HG03571 (cell line): ENCODE results near the gene EPHA6.
"Not testable (repeated sequence)": the region's sequence is repeated elsewhere in the genome, so short reads cannot be mapped to it uniquely, and the experiment has no call there.

Experiments used
- ATAC-seq: cut with Tn5 transposase; IDR thresholded peaks from one replicate; pipeline ENCODE4 v1.9.1; 2021; ENCODE audit not compliant: unreplicated experiment

The EPHA6 gene

GRCh38 chr3:97575742-97576141 is 761.3 kb downstream of the EPHA6 start:
- no peak for ATAC-seq

DNA sequence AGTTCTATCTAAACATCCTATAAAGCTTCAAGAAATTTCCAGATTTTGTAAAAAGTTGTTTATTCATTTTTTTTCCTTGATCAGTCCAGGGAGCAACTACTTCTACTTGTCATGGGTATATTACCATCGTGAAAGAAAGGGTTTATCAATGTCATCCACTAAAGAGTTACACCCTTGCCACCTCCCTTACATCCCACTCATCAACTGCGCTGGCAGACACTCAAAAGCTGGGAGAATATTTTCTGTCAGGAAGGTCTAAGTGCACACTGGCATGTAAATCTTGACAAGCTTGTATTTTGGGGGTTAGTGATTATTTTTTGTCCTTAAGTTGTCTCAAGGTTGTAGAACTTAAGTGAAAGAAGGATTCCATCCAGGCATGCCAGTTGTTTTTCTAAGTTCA is 761.8 kb downstream of the EPHA6 start:
- ATAC-seq, result no peak

DNA sequence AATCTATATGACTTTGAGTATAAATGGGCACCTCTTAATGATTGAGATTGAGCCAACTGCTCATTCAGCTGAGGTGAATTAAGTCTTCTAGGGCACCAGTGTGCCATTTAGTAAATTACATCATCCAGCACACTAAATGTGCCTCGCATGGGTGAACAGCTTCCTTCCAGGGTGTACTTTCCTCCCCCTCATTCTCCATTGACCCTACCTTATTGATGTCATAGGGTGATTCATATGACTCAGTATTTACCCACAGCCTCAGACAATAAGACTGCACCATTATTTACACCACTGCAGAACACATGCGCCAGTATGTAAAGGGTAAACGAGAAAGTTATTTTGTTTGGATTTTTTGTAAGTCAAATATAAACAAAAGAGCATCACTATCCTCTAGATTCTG is 765.0 kb downstream of the EPHA6 start:
- ATAC-seq, result no peak

DNA sequence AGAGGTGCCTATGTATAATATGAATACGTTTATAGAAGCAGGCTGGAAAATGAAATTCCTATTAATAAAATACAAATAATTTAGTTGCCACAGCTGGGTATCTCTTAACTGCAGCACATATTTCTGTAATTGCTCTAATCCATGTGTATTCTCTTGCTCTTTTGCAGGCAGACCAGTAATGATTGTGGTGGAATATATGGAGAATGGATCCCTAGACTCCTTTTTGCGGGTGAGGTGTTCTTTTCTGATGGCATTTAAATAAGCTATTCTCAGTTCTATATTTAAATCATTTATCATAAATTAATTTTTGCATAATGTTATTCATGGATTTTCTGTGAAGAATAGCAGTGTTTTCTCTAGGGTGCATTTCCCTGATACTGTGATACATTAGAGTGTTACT is 796.2 kb downstream of the EPHA6 start:
- no peak for ATAC-seq

- no peak for ATAC-seq
Observed at GRCh38 chr3:97612632-97613031, 798.2 kb downstream of the EPHA6 start.

GRCh38 chr3:97613139-97613538 is 798.7 kb downstream of the EPHA6 start:
- ATAC-seq, result no peak

DNA sequence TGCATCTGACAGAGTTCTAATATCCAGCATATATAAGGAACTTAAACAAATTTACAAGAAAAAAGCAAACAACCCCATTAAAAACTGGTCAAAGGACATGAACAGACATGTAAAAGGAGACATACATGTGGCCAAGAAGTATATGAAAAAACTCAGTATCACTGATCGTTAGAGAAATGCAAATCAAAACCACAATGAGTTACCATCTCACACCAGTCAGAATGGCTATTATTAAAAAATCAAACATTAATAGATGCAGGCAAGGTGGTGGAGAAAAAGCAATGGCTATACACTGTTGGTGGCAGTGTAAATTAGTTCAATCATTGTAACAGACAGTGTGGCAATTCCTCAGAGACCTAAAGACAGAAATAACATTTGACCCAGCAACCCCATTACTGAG is 806.1 kb downstream of the EPHA6 start:
- ATAC-seq, result not testable (repeated sequence)

DNA sequence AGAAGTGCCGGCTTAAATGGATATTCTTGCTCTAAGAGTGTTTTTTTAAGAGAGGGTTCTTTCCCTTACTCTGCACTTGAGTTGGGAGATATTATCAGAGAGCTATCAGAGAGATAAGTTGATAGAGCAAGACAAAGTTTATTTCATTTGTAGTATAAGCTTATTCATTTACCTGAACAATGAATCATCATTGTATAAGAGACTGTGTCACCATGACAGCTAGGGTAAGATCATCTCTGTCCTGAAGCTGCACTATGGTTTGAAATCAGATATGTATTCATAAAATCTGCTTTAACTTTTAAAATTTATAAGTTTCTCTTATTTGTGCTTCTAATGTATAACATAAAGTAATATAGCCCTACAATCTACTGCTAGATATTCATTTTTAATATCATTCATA is 822.1 kb downstream of the EPHA6 start:
- no peak for ATAC-seq

DNA sequence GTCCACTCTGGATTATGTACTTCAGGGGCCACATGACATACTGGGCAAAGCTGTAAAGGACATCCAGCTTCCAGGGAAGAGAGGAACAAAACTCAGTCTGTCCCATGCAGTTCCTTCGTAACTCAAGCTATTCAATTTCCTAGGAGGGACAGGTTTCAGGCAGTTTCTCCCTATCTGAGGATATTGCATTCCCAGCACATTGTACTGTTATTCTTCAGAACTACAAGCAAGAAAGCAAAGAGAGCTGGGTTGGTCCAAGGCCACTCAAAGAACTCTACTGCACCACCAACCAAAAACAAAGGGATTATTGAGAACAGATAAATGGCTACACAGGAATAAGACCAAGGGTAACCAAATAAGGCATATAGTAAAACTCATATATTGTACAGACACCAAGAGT is 832.5 kb downstream of the EPHA6 start:
- no peak for ATAC-seq

DNA sequence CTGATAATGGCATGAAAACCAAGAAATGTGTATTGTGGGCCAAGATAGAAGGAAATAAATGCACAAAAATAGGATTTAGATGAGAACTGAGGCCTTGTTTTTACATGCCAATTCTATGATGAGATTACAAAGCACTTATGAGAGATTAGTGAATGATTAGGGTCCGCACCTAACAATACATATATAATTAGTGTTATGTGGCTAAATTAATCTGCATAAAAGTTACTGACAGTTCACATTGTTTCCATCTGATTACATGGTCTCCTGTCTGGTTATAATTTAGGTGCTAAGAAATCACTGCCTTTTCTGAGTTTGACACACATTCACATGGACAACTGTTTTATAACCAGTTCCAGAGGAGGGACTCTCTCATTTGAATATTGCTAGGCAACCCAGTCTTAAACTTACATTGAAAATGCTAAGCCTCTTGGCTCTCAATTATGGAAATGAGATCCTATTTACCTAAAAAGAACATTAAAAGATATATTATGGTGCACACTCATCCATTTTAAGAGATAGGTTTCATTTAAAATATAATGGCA is 833.1 kb downstream of the EPHA6 start:
- no peak for ATAC-seq

- ATAC-seq, result no peak
Observed at GRCh38 chr3:97655971-97656370, 841.6 kb downstream of the EPHA6 start.

GRCh38 chr3:97656638-97657037 is 842.2 kb downstream of the EPHA6 start:
- ATAC-seq, result no peak

DNA sequence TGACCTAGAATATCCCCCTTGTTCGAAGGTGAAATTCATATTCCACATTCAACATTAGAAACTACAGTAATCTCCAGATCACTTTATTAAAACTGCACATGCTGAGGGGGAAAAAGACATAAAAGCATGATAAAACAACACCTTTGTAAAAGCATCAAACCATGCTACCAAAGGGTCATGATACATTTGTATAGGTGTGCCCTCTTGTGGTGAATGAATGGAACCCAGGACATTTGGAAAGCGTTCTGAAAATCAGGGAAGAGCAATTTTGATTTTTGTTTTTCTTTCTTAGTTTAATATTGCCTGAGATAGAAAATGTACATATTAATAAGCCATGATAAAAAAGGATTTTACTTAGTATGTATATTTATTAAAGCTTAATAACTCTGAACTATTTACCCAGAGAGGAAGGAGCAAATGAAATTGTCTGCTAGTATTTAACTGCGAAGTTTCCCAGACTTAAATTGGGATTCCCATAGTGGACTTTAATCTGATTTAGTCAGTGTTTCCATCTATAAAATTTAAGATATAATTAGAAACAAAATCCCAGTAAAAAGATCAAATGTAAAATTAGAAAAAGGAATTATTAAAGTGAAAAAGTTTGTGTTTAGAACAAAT is 844.4 kb downstream of the EPHA6 start:
- no peak for ATAC-seq

GRCh38 chr3:97662264-97662663 is 847.9 kb downstream of the EPHA6 start:
- ATAC-seq, result no peak

DNA sequence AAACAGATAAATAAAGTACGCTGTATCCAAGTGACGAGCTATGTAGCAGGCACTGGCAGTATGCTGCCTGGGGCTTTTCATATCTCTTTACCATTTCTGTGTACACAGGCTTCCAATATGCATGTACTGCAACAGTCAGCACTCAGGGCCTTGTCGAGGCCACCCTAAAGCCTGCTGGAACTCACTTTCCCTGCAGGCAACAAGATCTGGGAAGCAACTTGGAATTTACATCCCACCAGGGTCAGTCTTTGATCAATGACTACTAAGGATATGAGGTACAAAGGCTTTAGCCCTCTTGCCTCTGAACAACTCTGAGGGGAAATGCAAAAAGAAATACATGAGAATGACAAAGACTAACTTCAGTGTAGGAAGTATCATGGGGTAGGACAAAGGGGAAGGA is 848.4 kb downstream of the EPHA6 start:
- ATAC-seq, result no peak

DNA sequence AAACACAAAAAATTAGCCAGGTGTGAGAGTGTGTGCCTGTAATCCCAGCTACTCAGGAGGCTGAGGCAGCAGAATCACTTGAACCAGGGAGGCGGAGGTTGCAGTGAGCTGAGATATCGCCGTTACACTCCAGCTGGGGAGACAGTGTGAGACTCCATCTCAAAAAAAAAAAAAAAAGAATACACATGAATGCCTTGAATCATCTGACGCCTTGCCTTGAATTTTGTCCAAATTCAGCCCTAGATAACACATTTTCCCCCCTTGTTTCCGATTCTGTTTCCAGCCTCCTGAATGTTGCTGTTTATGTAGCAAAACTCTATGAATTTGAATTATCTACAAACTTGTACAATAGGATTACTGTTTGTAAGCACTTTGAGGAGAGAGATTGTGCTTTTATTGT is 851.5 kb downstream of the EPHA6 start:
- ATAC-seq, result no peak

DNA sequence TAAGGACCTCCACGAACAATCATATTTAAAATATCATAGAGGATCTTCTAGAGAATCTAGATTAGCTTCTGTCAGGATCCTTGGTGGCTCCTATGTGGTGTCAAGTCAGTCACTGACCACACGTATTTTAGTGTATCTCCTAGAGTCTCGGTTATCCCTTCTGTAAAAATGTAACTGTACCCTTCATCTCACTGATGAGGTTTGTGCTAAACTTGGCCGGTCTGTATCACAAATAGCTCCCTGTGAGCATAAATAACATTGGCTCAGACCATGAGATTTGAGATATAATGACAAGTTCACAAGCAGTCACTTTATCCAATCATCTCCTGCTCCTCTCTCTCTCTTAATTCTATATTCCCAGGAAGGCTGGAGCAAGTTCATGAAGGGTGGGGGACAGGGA is 856.6 kb downstream of the EPHA6 start:
- ATAC-seq, result no peak

- no peak for ATAC-seq
Observed at GRCh38 chr3:97673357-97673997, 859.1 kb downstream of the EPHA6 start.

DNA sequence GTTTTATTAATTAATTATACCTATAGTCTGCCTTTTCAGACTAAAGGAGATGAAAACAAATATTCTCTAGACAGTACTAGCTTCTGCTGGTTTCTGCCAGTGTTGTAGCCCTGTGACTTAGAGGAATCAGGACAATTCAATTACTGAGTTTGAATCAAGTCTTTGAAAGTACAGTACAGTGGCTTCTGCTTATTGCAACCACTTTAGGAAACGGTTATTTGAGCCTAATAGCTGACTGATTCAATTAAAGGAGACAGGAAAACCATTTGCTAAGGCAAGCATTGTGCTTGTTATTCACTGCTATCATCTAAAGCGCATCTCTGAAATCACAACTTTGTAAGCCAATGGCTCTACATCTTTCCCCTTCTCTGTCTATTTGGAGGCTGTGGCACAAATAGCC is 860.1 kb downstream of the EPHA6 start:
- no peak for ATAC-seq

GRCh38 chr3:97680210-97680609 is 865.8 kb downstream of the EPHA6 start:
- no peak for ATAC-seq

GRCh38 chr3:97680696-97681095 is 866.3 kb downstream of the EPHA6 start:
- no peak for ATAC-seq

- ATAC-seq, result no peak
Observed at GRCh38 chr3:97684490-97684889, 870.1 kb downstream of the EPHA6 start.

DNA sequence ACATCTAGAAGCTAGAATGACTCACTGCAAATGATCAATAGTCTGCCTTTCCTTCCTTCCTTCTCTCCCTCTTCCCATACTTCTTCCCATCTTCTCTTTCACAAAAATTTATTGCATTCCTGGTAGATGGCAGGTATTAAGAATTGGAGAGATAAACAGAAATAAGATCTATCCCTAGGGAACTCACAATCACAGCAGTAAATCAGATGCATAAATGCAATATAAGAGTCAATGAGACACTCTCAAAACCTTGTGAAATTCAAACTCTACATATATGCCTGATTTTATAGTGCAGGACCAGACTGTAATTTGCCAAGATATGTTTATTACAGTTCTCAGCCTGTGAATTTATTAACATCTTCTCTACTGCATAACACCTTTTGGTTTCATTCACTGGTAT is 871.9 kb downstream of the EPHA6 start:
- no peak for ATAC-seq
